ENCODE results near the gene SPIB. TPM values are rescaled to one million over a fixed set of nuclear protein-coding genes. Genes with fewer than 3 reads are reported as not detected.
"Not testable (repeated sequence)": the region's sequence is repeated elsewhere in the genome, so short reads cannot be mapped to it uniquely, and the experiment has no call there.

SPIB gene
- total RNA-seq, 2 experiments from 2014 or later: 0.57 to 0.96 TPM

- POLR2A ChIA-PET: interaction anchor here (0.6 kb wide), 1 partner anchor 58 kb away, joined by 3 read pairs; the partner anchor contains the start of gene KCNC3
Measured at GRCh38 chr19:50387176-50387867, 31.4 kb upstream of the SPIB start.

GRCh38 chr19:50387868-50388245, 30.9 kb upstream of the SPIB start:
- POLR2A ChIA-PET: no interaction called here
- CTCF ChIA-PET: no interaction called here

More at GRCh38 chr19:50387176-50387867, 31.4 kb upstream of the SPIB start:
- CTCF ChIA-PET: interaction anchor here (1.8 kb wide), 1 partner anchor 19 kb away, joined by 7 read pairs; no protein-coding TSS in a partner anchor

GRCh38 chr19:50390295-50390694, 28.4 kb upstream of the SPIB start:
- CTCF ChIA-PET: not testable (repeated sequence)
- POLR2A ChIA-PET: interaction anchor here (0.7 kb wide), 1 partner anchor 39 kb away, joined by 4 read pairs; no protein-coding TSS in a partner anchor

GRCh38 chr19:50390952-50391351, 27.8 kb upstream of the SPIB start:
- CTCF ChIA-PET: not testable (repeated sequence)
- POLR2A ChIA-PET: interaction anchor here (0.6 kb wide), 1 partner anchor 93 kb away, joined by 3 read pairs; no protein-coding TSS in a partner anchor

GRCh38 chr19:50392759-50393158, 26.0 kb upstream of the SPIB start:
- CTCF ChIA-PET: no interaction called here
- POLR2A ChIA-PET: no interaction called here

- CTCF ChIA-PET: interaction anchor here (0.7 kb wide), 1 partner anchor 37 kb away, joined by 3 read pairs; no protein-coding TSS in a partner anchor
- POLR2A ChIA-PET: no interaction called here
Measured at GRCh38 chr19:50393589-50393988, 25.1 kb upstream of the SPIB start.

GRCh38 chr19:50394017-50394416, 24.7 kb upstream of the SPIB start:
- CTCF ChIA-PET: interaction anchor here (0.7 kb wide), 1 partner anchor 37 kb away, joined by 3 read pairs; no protein-coding TSS in a partner anchor
- POLR2A ChIA-PET: no interaction called here

GRCh38 chr19:50398675-50399367, 19.9 kb upstream of the SPIB start:
- ChIA-PET POLR2A (interaction anchor here (0.5 kb wide), 1 partner anchor 35 kb away, joined by 4 read pairs; no protein-coding TSS in a partner anchor), CTCF (interaction anchor here (1.5 kb wide), 1 partner anchor 62 kb away, joined by 3 read pairs; no protein-coding TSS in a partner anchor)

- ChIA-PET CTCF (interaction anchor here (0.7 to 1.5 kb wide), 2 partner anchors 36 to 61 kb away, joined by 3 read pairs; no protein-coding TSS in a partner anchor), POLR2A (no interaction called here)
Measured at GRCh38 chr19:50399368-50399745, 19.4 kb upstream of the SPIB start.

- ChIA-PET POLR2A (no interaction called here), CTCF (no interaction called here)
Measured at GRCh38 chr19:50401605-50402450, 16.9 kb upstream of the SPIB start.

- CTCF ChIA-PET: no interaction called here
- POLR2A ChIA-PET: no interaction called here
Measured at GRCh38 chr19:50402544-50403301, 16.0 kb upstream of the SPIB start.

- CTCF ChIA-PET: no interaction called here
- POLR2A ChIA-PET: no interaction called here
Measured at GRCh38 chr19:50406156-50406820, 12.4 kb upstream of the SPIB start.

- ChIA-PET CTCF (interaction anchor here (0.7 kb wide), 1 partner anchor 39 kb away, joined by 3 read pairs; no protein-coding TSS in a partner anchor), POLR2A (no interaction called here)
Measured at GRCh38 chr19:50406829-50407228, 11.9 kb upstream of the SPIB start.

- CTCF ChIA-PET: no interaction called here
- POLR2A ChIA-PET: no interaction called here
Measured at GRCh38 chr19:50409347-50409746, 9.4 kb upstream of the SPIB start.

- POLR2A ChIA-PET: no interaction called here
- CTCF ChIA-PET: no interaction called here
Measured at GRCh38 chr19:50410109-50410508, 8.6 kb upstream of the SPIB start.

- CTCF ChIA-PET: interaction anchor here (1.8 kb wide), 1 partner anchor 55 kb away, joined by 4 read pairs; no protein-coding TSS in a partner anchor
- POLR2A ChIA-PET: interaction anchor here (0.7 kb wide), 1 partner anchor 390 kb away, joined by 3 read pairs; no protein-coding TSS in a partner anchor
Measured at GRCh38 chr19:50412419-50412818, 6.3 kb upstream of the SPIB start.

- CTCF ChIA-PET: no interaction called here
- POLR2A ChIA-PET: no interaction called here
Measured at GRCh38 chr19:50413096-50413495, 5.6 kb upstream of the SPIB start.

GRCh38 chr19:50413531-50413930, 5.2 kb upstream of the SPIB start:
- CTCF ChIA-PET: interaction anchor here (2.1 kb wide), 1 partner anchor 29 kb away, joined by 6 read pairs; no protein-coding TSS in a partner anchor
- POLR2A ChIA-PET: no interaction called here
